ENCODE data around the gene MRPS30. TPM values are rescaled to one million over a fixed set of nuclear protein-coding genes. Genes with fewer than 3 reads are reported as not detected.

The MRPS30 gene
- total and polyA plus RNA-seq, 2 of the 4 experiments (the other 2 are of a cell fraction), result 18.3 to 51.4 TPM

DNA sequence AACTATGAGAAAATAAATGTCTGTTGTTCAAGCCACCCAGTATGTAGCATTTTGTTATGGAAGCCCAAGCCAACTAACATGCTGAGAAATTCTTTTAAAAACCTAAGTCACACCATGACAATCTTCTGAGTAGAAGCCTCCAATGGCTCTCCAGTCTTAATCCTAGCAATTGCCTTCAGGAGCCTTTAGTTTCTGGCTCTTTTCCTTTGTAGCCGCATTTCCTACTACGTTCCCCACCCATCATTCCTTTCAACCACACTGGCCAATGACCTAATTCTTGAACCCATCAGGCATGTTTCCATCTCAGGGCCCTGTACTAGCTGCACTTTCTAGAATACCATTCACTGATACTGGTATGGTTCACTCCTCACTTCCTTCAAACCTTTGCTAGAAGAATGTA is 2.1 kb upstream of the MRPS30 start:
- no peak overlapping the region for H3K18ac ChIP-seq (ENCODE audit: low read depth, low read length)
- no peak overlapping the region for H3K23ac ChIP-seq (ENCODE audit: low read depth, low read length)
- H3K9me1 ChIP-seq (ENCODE audit: insufficient read depth, low read length), result no peaks in the 10 kb centered on the region
- ChIA-PET POLR2A (ENCODE audit: unreplicated experiment) (no interaction called here), CTCF (interaction anchor here (0.8 kb wide), 1 partner anchor 1539 kb away, joined by 3 read pairs; no protein-coding TSS in a partner anchor)
- no peak overlapping the region for H2BK5ac ChIP-seq (ENCODE audit: low read depth, low read length, poor library complexity, severe bottlenecking)
- H4K5ac ChIP-seq (ENCODE audit: low read depth, low read length), result no peak overlapping the region
- no peak overlapping the region for H2AK5ac ChIP-seq (ENCODE audit: low read depth, low read length)
- no peak overlapping the region for H3K56ac ChIP-seq (ENCODE audit: extremely low read depth, insufficient read depth, low read length)
- H3K4me1 ChIP-seq (ENCODE audit: control insufficient read depth, insufficient read depth, low read length), result no peaks in the 10 kb centered on the region
- WGBS, 2 experiments (ENCODE audit: extremely low coverage in 2 of 2, insufficient read length in 1 of 2), result 93% methylated on average over 2 of the region's 2 CpGs; no CpG with 5 or more reads in 1 of the 2 experiments
- H3K9me3 ChIP-seq (ENCODE audit: control insufficient read depth, insufficient read depth, low read length), result no peaks in the 10 kb centered on the region
- BruUV-seq (replicated peaks), result no TSS peak
- no peaks in the 10 kb centered on the region for H3K27me3 ChIP-seq (ENCODE audit: control insufficient read depth, insufficient read depth, low read length)
- ATAC-seq (ENCODE audit: low read depth) (no peak), DNase-seq (no peak)
- H3K4ac ChIP-seq (ENCODE audit: low read depth, low read length), result no peak overlapping the region
- H2AFZ ChIP-seq (replicated peaks; ENCODE audit: low read length, poor library complexity), result no peak overlapping the region
- H3K27ac ChIP-seq (ENCODE audit: insufficient read depth, low read length), result no peak overlapping the region
- H3K4me2 ChIP-seq (ENCODE audit: low read depth, low read length), result no peak overlapping the region
- no peak overlapping the region for H2BK120ac ChIP-seq (ENCODE audit: low read depth, low read length)
- H2BK15ac ChIP-seq (ENCODE audit: low read depth, low read length), result no peak overlapping the region
- intact Hi-C loops (cut with micrococcal nuclease) (no loop called here), in situ Hi-C loops (cut with MboI; ENCODE audit: low sequenced_read_pairs) (no loop called here), dilution Hi-C loops (cut with HindIII; ENCODE audit: low sequenced_read_pairs, unreplicated experiment) (no loop called here)
- H3K9ac ChIP-seq (ENCODE audit: low read depth, low read length), result no peak overlapping the region
- H4K91ac ChIP-seq (ENCODE audit: insufficient read depth, low read depth, low read length), result no peak overlapping the region
- H4K8ac ChIP-seq (ENCODE audit: low read depth in 2 of 2, low read length in 2 of 2), result no peak overlapping the region
- no peak overlapping the region for H2AK9ac ChIP-seq (replicated peaks; ENCODE audit: low read depth, low read length, poor library complexity)
- no peaks in the 10 kb centered on the region for H3K36me3 ChIP-seq (ENCODE audit: control insufficient read depth, insufficient read depth, low read length)
- H4K20me1 ChIP-seq (ENCODE audit: insufficient read depth, low read length), result no peaks in the 10 kb centered on the region; the same call in 1 of the 2 replicates
- no peak overlapping the region for H3K4me3 ChIP-seq (ENCODE audit: insufficient read depth, low read depth, low read length)
- TF ChIP-seq FOS (IDR thresholded peaks at IDR 0.05; ENCODE audit: low read depth, low read length), result no peak
- no peak for TF ChIP-seq SMC3 (IDR thresholded peaks at IDR 0.05; ENCODE audit: low read depth, low read length)
- no peak for TF ChIP-seq RFX5 (IDR thresholded peaks at IDR 0.05; ENCODE audit: low read depth, low read length)
- TF ChIP-seq, protein P1, sequence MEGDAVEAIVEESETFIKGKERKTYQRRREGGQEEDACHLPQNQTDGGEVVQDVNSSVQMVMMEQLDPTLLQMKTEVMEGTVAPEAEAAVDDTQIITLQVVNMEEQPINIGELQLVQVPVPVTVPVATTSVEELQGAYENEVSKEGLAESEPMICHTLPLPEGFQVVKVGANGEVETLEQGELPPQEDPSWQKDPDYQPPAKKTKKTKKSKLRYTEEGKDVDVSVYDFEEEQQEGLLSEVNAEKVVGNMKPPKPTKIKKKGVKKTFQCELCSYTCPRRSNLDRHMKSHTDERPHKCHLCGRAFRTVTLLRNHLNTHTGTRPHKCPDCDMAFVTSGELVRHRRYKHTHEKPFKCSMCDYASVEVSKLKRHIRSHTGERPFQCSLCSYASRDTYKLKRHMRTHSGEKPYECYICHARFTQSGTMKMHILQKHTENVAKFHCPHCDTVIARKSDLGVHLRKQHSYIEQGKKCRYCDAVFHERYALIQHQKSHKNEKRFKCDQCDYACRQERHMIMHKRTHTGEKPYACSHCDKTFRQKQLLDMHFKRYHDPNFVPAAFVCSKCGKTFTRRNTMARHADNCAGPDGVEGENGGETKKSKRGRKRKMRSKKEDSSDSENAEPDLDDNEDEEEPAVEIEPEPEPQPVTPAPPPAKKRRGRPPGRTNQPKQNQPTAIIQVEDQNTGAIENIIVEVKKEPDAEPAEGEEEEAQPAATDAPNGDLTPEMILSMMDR (conservative IDR thresholded peaks at IDR 0.05; ENCODE audit: low read depth, low read length), result no peak
- no peak for TF ChIP-seq POLR2A (IDR thresholded peaks at IDR 0.05; ENCODE audit: low read depth, low read length)
- TF ChIP-seq CEBPB (IDR thresholded peaks at IDR 0.05; ENCODE audit: low read depth, low read length), result no peak
- TF ChIP-seq RAD21 (IDR thresholded peaks at IDR 0.05; ENCODE audit: low read length), result no peak
- no peak for TF ChIP-seq MAZ (IDR thresholded peaks at IDR 0.05; ENCODE audit: borderline replicate concordance, low read depth, low read length)
- TF ChIP-seq NFE2L2 (IDR thresholded peaks at IDR 0.05; ENCODE audit: low read depth, low read length), result no peak
- no peak for TF ChIP-seq RCOR1 (IDR thresholded peaks at IDR 0.05; ENCODE audit: insufficient replicate concordance, low read length)
- TF ChIP-seq, protein P2, sequence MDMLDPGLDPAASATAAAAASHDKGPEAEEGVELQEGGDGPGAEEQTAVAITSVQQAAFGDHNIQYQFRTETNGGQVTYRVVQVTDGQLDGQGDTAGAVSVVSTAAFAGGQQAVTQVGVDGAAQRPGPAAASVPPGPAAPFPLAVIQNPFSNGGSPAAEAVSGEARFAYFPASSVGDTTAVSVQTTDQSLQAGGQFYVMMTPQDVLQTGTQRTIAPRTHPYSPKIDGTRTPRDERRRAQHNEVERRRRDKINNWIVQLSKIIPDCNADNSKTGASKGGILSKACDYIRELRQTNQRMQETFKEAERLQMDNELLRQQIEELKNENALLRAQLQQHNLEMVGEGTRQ (IDR thresholded peaks at IDR 0.05; ENCODE audit: low read depth, low read length), result no peak
- TF ChIP-seq, protein P3, sequence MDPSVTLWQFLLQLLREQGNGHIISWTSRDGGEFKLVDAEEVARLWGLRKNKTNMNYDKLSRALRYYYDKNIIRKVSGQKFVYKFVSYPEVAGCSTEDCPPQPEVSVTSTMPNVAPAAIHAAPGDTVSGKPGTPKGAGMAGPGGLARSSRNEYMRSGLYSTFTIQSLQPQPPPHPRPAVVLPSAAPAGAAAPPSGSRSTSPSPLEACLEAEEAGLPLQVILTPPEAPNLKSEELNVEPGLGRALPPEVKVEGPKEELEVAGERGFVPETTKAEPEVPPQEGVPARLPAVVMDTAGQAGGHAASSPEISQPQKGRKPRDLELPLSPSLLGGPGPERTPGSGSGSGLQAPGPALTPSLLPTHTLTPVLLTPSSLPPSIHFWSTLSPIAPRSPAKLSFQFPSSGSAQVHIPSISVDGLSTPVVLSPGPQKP (IDR thresholded peaks at IDR 0.05; ENCODE audit: borderline replicate concordance, low read depth, low read length), result no peak
- TF ChIP-seq CHD1 (IDR thresholded peaks at IDR 0.05; ENCODE audit: low read depth, low read length), result no peak
- no peak for TF ChIP-seq BHLHE40 (IDR thresholded peaks at IDR 0.05; ENCODE audit: low read depth, low read length)
- TF ChIP-seq MAFK (IDR thresholded peaks at IDR 0.05; ENCODE audit: low read depth, low read length), result no peak
- TF ChIP-seq MXI1 (IDR thresholded peaks at IDR 0.05; ENCODE audit: borderline replicate concordance, low read depth, low read length), result no peak
- no peak overlapping the region for H2BK20ac ChIP-seq (ENCODE audit: low read depth, low read length)
- H3K79me1 ChIP-seq (ENCODE audit: low read depth in 1 of 2, low read length in 2 of 2), result peaks cover 0 to 14% of the 10 kb centered on the region in 2 experiments
- no peak overlapping the region for H3K14ac ChIP-seq (replicated peaks; ENCODE audit: low read depth, low read length)

All from IMR-90 (cell line).